Measurements from ENCODE around the gene PRCC. TPM values are rescaled to one million over a fixed set of nuclear protein-coding genes. Genes with fewer than 3 reads are reported as not detected.

PRCC gene
- total and polyA plus RNA-seq, 12 donors = 32.1 to 56.9 (median 44.2) TPM

DNA sequence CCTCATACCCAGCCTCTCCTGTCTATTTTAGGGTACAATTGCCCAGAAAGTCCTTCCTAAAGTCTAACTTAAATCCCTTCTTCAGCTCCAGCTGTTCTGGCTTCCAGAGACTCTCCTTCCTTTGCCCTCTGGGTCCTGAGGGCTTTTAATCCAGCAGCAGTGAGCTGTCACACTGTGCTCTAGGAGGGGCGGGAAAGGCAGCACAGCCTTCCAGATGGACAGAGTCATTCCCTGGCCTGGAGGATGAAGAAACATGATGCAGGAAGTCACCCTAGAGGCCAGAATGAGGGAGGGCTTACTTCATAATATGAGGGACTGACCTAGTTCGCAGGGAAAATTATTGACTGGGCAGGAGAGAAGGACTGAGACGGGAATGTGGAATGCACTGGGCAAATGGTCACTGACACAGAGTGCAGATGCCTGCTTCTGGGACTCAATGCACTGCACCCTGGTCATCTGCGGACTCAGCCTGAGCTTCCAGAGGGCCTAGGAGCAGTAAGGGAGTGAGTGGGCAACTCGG is 48.0 kb downstream of the PRCC start:
- 64 to 71% methylated on average over 5 of the region's 5 CpGs for WGBS, 2 donors
- TF ChIP-seq, protein P1, sequence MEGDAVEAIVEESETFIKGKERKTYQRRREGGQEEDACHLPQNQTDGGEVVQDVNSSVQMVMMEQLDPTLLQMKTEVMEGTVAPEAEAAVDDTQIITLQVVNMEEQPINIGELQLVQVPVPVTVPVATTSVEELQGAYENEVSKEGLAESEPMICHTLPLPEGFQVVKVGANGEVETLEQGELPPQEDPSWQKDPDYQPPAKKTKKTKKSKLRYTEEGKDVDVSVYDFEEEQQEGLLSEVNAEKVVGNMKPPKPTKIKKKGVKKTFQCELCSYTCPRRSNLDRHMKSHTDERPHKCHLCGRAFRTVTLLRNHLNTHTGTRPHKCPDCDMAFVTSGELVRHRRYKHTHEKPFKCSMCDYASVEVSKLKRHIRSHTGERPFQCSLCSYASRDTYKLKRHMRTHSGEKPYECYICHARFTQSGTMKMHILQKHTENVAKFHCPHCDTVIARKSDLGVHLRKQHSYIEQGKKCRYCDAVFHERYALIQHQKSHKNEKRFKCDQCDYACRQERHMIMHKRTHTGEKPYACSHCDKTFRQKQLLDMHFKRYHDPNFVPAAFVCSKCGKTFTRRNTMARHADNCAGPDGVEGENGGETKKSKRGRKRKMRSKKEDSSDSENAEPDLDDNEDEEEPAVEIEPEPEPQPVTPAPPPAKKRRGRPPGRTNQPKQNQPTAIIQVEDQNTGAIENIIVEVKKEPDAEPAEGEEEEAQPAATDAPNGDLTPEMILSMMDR (IDR thresholded peaks at IDR 0.05) = no peak
- peaks cover 0 to 14% (median 4%) of the 10 kb centered on the region in 7 donors for H3K27me3 ChIP-seq
- intact Hi-C loops (cut with DNase I) = loop anchor here in 1 of 10 donors (5.0 kb wide), 1 partner anchor 42 kb away; the partner anchor contains the start of gene INSRR
- peaks cover 12 to 51% (median 23%) of the 10 kb centered on the region in 9 donors for H3K4me1 ChIP-seq
- H3K27ac ChIP-seq = peak overlapping the region; percentile 65 to 93 (median 77)
- DNase-seq = peak; percentile 57 to 77
- peaks cover 0 to 11% (median 0%) of the 10 kb centered on the region in 9 donors for H3K36me3 ChIP-seq
- peak; percentile 80 to 88 (median 85) for ATAC-seq
- H3K9me3 ChIP-seq = no peaks in the 10 kb centered on the region
- H3K4me3 ChIP-seq = peak overlapping the region in 9 of 10 donors; percentile 30 to 56 (median 44)

DNA sequence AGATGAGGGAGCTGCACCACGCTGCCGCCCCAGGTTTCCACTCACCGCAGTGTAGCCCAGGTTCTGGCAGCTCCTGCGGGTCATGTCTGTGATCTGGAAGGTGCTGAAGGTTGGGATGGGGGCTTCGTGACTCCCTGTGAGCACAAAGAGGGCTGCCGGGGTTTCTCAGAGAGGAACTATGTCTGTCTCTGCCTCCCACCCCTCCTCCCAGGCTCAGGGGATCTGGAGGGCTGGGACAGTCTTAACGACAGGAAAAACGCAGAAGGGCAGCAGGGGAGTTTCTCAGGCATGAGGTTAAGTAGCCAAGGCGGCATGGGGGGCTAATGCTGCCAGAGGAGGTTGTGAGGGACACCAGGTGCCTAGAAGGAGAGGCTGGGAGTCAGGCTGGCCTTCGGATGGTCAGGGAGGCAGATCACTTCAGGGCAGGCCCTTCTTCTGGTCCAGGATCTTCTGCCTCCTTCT is 48.7 kb downstream of the PRCC start:
- peaks cover 12 to 51% (median 23%) of the 10 kb centered on the region in 9 donors for H3K4me1 ChIP-seq
- WGBS, 2 donors = 58 to 60% methylated on average over 10 of the region's 10 CpGs
- peak overlapping the region; percentile 65 to 93 (median 77) for H3K27ac ChIP-seq
- peak in 4 of 8 donors; percentile 18 to 38 (median 30) for ATAC-seq
- H3K4me3 ChIP-seq = peak overlapping the region; percentile 1 to 56 (median 43)
- H3K27me3 ChIP-seq = peaks cover 0 to 14% (median 4%) of the 10 kb centered on the region in 7 donors
- peaks cover 0 to 11% (median 0%) of the 10 kb centered on the region in 9 donors for H3K36me3 ChIP-seq
- DNase-seq = no peak
- H3K9me3 ChIP-seq = no peaks in the 10 kb centered on the region
- TF ChIP-seq, protein P1 (IDR thresholded peaks at IDR 0.05) = no peak
- intact Hi-C loops (cut with DNase I) = loop anchor here in 1 of 10 donors (5.0 kb wide), 1 partner anchor 41 kb away; the partner anchor contains the start of gene INSRR

DNA sequence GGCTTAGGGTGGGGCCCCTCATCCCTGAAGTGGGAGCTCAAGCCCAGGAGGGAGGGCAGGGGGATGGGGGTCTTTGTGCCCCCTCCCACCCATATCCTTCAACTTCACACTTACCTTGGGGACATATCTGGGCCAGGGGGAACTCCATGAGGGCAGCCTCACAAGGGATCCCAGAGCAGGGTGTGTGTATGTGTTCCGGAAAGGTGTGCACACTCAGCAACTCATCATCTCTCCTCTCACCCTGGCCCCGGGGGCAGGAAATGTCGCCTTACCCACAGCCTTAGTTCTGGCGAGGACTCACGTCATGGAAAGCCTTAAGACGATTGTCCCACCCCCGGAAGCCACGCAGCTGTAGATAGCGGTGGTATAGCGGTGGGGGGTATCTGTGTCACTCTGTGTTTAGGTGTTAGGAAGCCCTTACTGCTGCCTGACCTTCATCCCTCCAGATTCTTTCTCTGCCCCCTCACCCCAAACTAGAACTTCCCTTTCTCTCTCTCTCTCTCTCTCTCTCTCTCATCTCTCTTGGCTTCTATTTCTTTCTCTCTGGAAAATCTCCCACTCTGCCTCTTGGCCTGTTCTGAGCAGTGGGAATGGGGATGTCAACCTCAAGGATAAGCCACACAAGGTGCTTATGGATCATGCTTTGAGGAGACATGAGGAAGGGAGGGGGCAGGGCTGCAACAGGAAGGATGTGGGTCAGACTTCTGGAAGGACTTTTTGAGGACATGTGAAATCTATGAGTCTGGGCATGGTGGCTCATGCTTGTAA is 49.4 kb downstream of the PRCC start, which contains the start of gene SH2D2A:
SH2D2A (minus strand) TSS at position 288 of the 768 bp plus-strand sequence; CDS start at position 148, 140 bp downstream.
- peak within 1 kb of the TSS; percentile 1 to 56 (median 43) for H3K4me3 ChIP-seq
- WGBS, 2 donors = 27 to 35% methylated on average over 10 of the region's 10 CpGs
- TF ChIP-seq, protein P1 (IDR thresholded peaks at IDR 0.05) = no peak

DNA sequence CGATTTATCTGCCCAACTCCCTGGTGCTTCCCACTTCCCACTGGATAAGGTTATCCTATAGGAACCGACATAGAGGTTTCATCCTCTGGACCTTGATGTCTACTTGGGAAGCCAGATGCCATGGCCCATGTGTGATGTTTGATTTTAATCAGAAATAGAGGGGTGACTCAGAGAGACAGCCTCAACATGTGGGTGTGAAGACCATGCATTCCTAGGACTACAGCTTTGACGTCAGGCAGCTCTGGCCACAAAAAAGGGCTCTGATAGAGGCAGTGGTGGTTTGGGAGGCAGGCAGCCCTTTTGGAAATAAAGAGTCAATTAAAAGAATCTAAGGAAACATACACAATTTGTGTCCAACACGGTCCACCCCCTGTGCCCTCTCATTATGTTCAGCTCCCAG is 54.5 kb downstream of the PRCC start:
- H3K4me1 ChIP-seq = peaks cover 0 to 11% (median 0%) of the 10 kb centered on the region in 9 donors
- no peak overlapping the region for H3K27ac ChIP-seq
- intact Hi-C loops (cut with DNase I) = no loop called here
- ATAC-seq (peak in 1 of 8 donors; percentile 43), DNase-seq (no peak)
- H3K36me3 ChIP-seq = peaks cover 0 to 3% (median 0%) of the 10 kb centered on the region in 9 donors
- TF ChIP-seq, protein P1 (IDR thresholded peaks at IDR 0.05) = no peak
- WGBS, 2 donors = 65 to 70% methylated on average over 4 of the region's 4 CpGs
- H3K27me3 ChIP-seq = peaks cover 0 to 4% (median 0%) of the 10 kb centered on the region in 7 donors
- H3K9me3 ChIP-seq = no peaks in the 10 kb centered on the region
- H3K4me3 ChIP-seq = no peak overlapping the region

More for the DNA sequence above, 49.4 kb downstream of the PRCC start, which contains the start of gene SH2D2A:
- Histone ChIP-seq H3K27me3 (peaks cover 0 to 15% (median 4%) of the 10 kb centered on the region in 7 donors), H3K4me1 (peaks cover 12 to 51% (median 23%) of the 10 kb centered on the region in 9 donors), H3K36me3 (peaks cover 0 to 11% (median 0%) of the 10 kb centered on the region in 9 donors), H3K27ac (peak within 1 kb of the TSS; percentile 65 to 93 (median 77)), H3K9me3 (no peaks in the 10 kb centered on the region)
- DNase-seq (peak; percentile 45 to 70), ATAC-seq (peak; percentile 32 to 58 (median 51))
- intact Hi-C loops (cut with DNase I) = loop anchor here in 1 of 10 donors (5.0 kb wide), 1 partner anchor 41 kb away; the partner anchor contains the start of gene INSRR

Data from heart right ventricle (tissue), 16 donors.